ENCODE measurements around the gene SERPINB5.

SERPINB5 gene

DNA sequence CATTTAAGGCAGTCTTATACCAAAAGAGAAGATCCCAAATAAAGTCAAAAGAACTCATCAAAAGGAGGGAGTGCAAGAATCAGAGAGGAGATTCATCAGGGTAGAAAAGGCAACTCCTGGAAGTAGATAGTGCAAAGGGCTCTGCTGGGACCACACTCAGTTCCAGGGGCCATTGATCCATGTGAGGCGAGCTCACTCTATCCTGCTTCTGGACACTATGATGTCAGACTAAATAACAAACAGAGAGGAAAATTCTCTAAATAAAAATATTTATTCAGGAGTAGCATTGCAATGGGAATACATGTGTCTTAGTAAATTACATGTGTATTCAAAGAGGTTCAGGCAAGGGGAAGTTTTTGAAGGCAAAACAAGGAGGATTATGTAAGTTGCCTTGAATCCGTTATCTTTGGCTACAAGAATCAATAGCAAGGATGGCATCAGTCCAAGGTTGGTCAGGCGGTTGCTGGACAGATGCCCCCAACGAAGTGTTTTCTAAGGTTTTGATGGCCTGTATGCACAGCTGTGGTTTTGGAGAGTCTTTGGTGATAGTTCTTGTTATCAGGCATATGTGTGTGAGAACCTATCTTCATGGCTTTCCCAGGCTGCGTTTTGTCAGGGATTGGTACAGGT lies 52.2 kb downstream of the SERPINB5 start:
- no peak for DNase-seq (ENCODE audit: low read depth)

DNA sequence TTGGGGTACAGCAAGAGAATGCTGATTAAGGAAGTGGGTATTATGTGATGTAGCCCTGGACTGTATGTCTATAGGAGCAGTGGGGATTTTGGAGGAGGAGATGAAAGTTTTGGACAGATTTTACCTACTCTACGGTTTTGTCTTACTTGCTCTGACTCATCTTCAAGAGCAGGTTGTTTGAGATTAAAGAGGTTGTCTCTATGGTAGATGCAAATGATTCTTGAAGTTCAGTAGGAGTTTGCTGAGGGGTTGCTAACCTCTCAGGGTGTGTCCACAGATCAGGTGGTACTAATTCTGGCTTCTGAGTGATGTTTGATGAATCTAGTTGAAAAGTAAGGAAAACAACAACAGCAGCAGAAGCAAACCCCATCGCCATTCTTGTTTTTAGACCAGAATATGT lies 55.7 kb downstream of the SERPINB5 start:
- DNase-seq (ENCODE audit: low read depth): no peak

DNA sequence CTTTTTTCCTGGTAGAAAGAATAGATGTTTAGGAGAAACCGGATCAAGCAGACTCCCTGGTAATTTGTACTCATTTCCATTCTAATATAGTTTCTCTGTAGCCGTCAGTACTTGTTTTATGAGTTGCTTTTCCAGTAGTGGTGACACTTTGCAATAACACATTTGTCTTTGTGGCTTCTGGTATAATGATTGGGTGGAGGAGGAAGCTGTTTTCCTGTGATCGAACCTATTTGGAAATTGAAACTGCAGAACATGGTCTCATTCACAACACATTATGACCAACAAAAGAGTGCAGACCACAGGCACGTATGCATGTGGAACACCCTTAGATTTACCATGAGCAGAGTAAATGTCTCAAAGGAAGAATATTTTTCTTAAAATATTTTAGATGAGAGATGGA lies 57.9 kb downstream of the SERPINB5 start:
- DNase-seq (ENCODE audit: low read depth): no peak

DNA sequence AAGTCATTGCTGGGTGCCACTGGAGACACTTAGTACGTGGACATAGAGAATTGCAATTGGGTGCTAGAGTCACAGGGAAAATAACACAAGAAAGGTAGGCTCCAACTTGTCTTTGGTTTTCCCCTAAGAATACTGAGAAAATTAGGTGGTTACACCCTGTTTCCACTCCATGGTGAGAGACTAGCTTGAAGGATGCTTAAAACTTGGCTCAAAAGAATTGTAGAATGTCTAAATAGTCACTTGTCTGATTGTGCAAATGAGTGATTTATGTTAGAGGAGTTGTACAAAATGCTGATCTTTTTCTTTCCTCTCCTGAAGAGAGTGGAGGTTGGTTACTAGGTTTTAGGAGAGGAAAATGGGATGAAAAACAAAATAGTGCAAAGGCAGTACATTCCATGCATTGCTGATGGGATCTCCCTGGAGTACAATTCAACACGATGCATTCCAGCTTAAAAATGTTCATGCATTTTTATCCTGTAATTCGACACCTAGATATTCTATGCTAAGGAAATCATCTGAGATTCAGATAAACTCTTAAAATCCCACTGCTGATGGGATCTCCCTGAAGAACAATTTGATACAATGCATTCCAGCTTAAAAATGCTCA lies 63.2 kb downstream of the SERPINB5 start:
- DNase-seq (ENCODE audit: low read depth): peak; percentile 55

DNA sequence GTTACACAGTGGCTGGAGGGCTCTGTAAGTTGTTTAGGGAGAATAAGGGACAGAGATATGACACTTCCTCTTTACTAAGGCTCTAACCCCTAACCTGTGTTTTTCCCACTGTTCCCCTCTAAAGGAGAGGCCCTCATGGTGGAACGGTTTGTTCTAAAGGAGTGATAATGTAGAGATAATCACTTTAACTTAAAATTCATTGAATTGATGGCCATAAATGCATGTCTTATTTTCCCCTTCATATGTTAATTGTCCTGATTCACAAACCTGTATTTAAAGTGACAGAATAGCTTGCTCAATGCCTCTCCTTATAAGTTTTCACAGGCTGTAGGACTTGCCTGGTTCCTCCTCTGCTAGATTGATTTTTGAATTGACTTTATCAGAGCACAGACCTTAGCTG lies 65.3 kb downstream of the SERPINB5 start, which contains the start of gene SERPINB12:
Gene SERPINB12 (plus strand): TSS at position 301 of the 400 bp plus-strand sequence. CDS start 13,791 bp downstream, outside the sequence.
- DNase-seq (ENCODE audit: low read depth): no peak

DNA sequence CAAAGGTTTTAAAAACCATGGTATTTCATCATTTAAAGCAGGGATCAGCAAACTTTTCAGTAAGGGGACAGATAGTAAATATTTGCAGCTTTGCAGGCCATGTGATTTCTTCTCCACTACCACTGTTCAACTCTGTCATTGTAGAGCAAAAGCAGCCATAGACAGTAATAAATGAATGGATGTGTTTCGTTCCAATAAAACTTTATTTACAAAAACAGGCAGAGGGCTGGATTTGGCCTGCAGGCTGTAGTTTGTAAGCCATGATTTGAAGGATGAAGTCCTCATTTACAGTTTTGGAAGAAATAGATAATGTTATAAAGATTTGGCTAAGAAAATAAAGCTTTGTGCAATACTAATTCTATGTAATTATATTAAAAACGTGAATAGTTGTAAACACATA lies 67.3 kb downstream of the SERPINB5 start:
- no peak for DNase-seq (ENCODE audit: low read depth)

DNA sequence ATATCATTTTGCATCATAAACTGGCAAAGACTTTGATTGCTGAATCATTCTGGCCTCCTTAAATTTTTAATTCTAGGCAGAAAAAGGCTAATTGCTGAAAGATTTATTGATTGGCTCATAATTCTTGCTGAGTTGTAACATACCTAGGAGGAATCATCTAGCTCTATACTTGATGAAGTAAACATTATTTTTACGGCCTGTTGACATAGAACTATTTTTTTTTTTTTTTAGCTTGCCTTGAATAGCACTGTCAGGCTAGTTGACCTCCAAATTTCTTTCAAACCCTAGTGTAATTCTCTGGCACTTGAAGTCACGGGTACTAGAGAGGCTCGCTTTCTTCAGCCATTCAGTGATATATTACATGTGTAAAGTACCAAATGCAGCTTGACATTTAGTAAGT lies 68.2 kb downstream of the SERPINB5 start:
- no peak for DNase-seq (ENCODE audit: low read depth)

DNA sequence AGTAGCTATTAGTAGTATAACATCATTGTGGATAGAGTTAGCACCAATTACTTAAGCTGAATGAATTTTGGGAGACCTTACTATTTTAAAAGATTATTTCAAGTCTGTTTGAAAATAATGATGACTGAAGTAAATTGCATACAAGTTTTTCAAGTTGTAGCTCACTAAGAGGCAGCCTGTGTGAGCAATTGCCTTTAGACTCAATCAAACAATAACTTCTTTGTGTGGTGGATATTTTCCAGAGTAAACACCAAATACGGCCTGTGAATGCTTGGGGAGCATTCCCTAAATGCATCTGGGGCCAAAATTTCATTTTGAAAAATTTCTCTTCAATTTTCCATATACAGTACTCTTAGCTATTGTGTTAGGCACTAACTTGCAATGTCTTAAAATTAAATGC lies 73.3 kb downstream of the SERPINB5 start:
- DNase-seq (ENCODE audit: low read depth): no peak

DNA sequence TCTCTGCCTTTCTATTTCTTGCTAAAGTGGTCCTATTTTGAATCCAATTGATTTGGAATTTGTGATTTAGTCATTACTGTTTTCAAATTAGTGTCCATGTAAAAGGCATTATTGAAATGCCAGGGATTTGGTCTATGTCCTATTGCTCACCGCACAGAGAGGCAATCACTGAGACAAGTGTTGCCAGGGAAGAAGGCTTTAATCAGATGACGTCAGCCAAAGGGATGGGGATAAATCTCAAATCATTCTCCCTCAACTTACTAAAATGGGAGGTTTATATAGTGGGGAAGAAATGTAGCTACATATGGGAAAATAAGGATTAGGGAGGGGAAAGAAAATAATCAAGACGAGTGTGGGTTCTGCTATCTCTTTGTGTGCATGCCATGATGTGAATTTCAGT lies 75.0 kb downstream of the SERPINB5 start:
- DNase-seq (ENCODE audit: low read depth): no peak

DNA sequence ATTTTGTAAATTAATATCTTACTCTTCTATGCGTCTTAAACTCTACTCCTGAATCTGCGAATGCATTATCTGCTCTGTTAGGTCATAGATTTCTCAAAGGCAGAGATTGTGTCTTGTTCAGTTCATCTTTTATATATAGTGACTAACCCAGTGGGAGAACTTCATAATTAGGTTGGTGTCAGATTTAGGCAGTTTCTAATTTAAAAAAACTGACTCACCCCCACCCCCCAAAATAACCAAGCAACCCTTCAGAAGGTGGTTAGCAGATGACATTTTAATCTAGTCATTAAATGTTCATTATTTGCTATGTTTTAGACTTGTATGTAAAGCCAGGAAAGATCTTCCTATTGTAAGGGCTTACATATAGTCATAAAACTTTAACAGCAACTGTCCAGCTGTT lies 75.8 kb downstream of the SERPINB5 start:
- DNase-seq (ENCODE audit: low read depth): no peak

DNA sequence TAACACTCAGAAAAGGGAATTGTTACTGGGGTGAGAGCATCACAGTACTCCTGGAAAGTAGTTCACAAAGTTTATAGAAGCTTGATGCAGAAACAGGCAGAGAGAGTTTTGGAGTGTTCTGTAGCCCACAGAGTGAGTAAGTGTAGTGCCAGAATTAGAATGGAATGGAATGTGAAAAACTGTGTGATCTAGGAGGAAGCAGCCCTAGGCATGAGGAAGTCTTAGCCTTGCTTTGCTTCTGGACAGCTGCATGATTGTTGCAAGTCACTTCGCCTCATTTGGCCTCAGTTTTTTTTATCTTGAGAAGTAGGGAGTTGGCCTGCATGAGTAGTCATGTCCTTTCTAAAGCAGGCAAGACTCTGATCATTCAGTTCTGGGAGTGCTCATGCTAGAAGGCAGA lies 76.3 kb downstream of the SERPINB5 start:
- DNase-seq (ENCODE audit: low read depth): peak; percentile 51

Measured in HS-27A (cell line).